Neutrophil (primary cell): ENCODE data around the gene HSPA2.
"Not testable (repeated sequence)": the region's sequence is repeated elsewhere in the genome, so short reads cannot be mapped to it uniquely, and the experiment has no call there.

ENCODE experiments used
- H3K27ac ChIP-seq: fragments of 200-600 bp; sonication (generic); 2 replicates; pipeline ENCODE4 v1.5.1; 2016; ENCODE audit warnings: mild to moderate bottlenecking, moderate library complexity
- H3K27me3 ChIP-seq: fragments of 200-600 bp; sonication (generic); 2 replicates; pipeline ENCODE4 v1.6.0; 2016; ENCODE audit warnings: mild to moderate bottlenecking
- H3K36me3 ChIP-seq: fragments of 200-600 bp; sonication (generic); 2 replicates; pipeline ENCODE4 v1.5.1; 2017
- H3K4me1 ChIP-seq, 2 experiments: fragments of 200-600 bp in 1 of 2; sonication (generic) in 1 of 2; 1 replicate in 1 of 2; 2 replicates in 1 of 2; pipeline versions ENCODE4 v1.5.1 to v1.6.1; 2013 to 2016; ENCODE audit warnings: low read depth in 1 of 2, low read length in 1 of 2, mild to moderate bottlenecking in 1 of 2, moderate library complexity in 1 of 2; ENCODE audit not compliant: control insufficient read depth in 1 of 2, insufficient read depth in 1 of 2
- H3K4me3 ChIP-seq, 2 experiments: fragments of 200-600 bp in 1 of 2; sonication (generic) in 1 of 2; 1 replicate in 1 of 2; 2 replicates in 1 of 2; pipeline ENCODE4 v1.5.1; 2013 to 2016; ENCODE audit warnings: low read depth in 1 of 2, low read length in 1 of 2, mild to moderate bottlenecking in 1 of 2, moderate library complexity in 1 of 2
- H3K9me3 ChIP-seq: fragments of 200-600 bp; sonication (generic); 2 replicates; pipeline ENCODE4 v1.5.1; 2016
- CTCF ChIP-seq: fragments of 200-600 bp; sonication (generic); IDR thresholded peaks from 2 replicates; pipeline ENCODE4 v1.5.1; 2016; ENCODE audit warnings: antibody characterized with exemption

The HSPA2 gene

GRCh38 chr14:64561631-64562030 lies 21.1 kb downstream of the HSPA2 start:
- no peaks in the 10 kb centered on the region for H3K4me1 ChIP-seq
- H3K27me3 ChIP-seq: peaks cover 3% of the 10 kb centered on the region
- H3K9me3 ChIP-seq: no peaks in the 10 kb centered on the region
- no peak overlapping the region for H3K27ac ChIP-seq
- H3K36me3 ChIP-seq: no peaks in the 10 kb centered on the region
- TF ChIP-seq CTCF: no peak
- no peak overlapping the region for H3K4me3 ChIP-seq

GRCh38 chr14:64562436-64562835 lies 21.9 kb downstream of the HSPA2 start:
- H3K4me3 ChIP-seq: no peak overlapping the region
- H3K27ac ChIP-seq: no peak overlapping the region
- no peak for TF ChIP-seq CTCF
- H3K4me1 ChIP-seq: no peaks in the 10 kb centered on the region
- no peaks in the 10 kb centered on the region for H3K9me3 ChIP-seq
- peaks cover 7% of the 10 kb centered on the region for H3K27me3 ChIP-seq
- no peaks in the 10 kb centered on the region for H3K36me3 ChIP-seq

GRCh38 chr14:64563696-64564095 lies 23.2 kb downstream of the HSPA2 start:
- Histone ChIP-seq H3K4me1 (no peaks in the 10 kb centered on the region), H3K9me3 (no peaks in the 10 kb centered on the region), H3K36me3 (no peaks in the 10 kb centered on the region), H3K27me3 (peaks cover 7% of the 10 kb centered on the region), H3K27ac (no peak overlapping the region), H3K4me3 (no peak overlapping the region)
- no peak for TF ChIP-seq CTCF

- Histone ChIP-seq H3K9me3 (no peaks in the 10 kb centered on the region), H3K27ac (no peak overlapping the region), H3K4me3 (no peak overlapping the region), H3K36me3 (no peaks in the 10 kb centered on the region), H3K4me1 (no peaks in the 10 kb centered on the region), H3K27me3 (peaks cover 12% of the 10 kb centered on the region)
- TF ChIP-seq CTCF: no peak
Observed at GRCh38 chr14:64566651-64567122, 26.1 kb downstream of the HSPA2 start.

- Histone ChIP-seq H3K36me3 (no peaks in the 10 kb centered on the region), H3K27ac (no peak overlapping the region), H3K4me3 (no peak overlapping the region), H3K9me3 (no peaks in the 10 kb centered on the region), H3K27me3 (peaks cover 12% of the 10 kb centered on the region), H3K4me1 (no peaks in the 10 kb centered on the region)
- TF ChIP-seq CTCF: no peak
Observed at GRCh38 chr14:64569138-64569631, 28.6 kb downstream of the HSPA2 start.

- H3K4me3 ChIP-seq, H3K27ac ChIP-seq: not testable (repeated sequence)
Observed at GRCh38 chr14:64569646-64570045, 29.1 kb downstream of the HSPA2 start.

More at GRCh38 chr14:64569646-64570045, 29.1 kb downstream of the HSPA2 start:
- not testable (repeated sequence) for H3K9me3 ChIP-seq, H3K4me1 ChIP-seq, H3K36me3 ChIP-seq
- H3K27me3 ChIP-seq: peaks cover 12% of the 10 kb centered on the region
